HG02943 (cell line): ENCODE results near the gene TP53BP2.
"Not testable (repeated sequence)": the region's sequence is repeated elsewhere in the genome, so short reads cannot be mapped to it uniquely, and the experiment has no call there.

ENCODE experiments used
- ATAC-seq: cut with Tn5 transposase; IDR thresholded peaks from one replicate; pipeline ENCODE4 v1.9.1; 2021; ENCODE audit warnings: mild to moderate bottlenecking, low read depth, moderate library complexity; ENCODE audit not compliant: unreplicated experiment

The TP53BP2 gene

GRCh38 chr1:223859058-223859457 lies 13.3 kb upstream of the TP53BP2 start:
- no peak for ATAC-seq

DNA sequence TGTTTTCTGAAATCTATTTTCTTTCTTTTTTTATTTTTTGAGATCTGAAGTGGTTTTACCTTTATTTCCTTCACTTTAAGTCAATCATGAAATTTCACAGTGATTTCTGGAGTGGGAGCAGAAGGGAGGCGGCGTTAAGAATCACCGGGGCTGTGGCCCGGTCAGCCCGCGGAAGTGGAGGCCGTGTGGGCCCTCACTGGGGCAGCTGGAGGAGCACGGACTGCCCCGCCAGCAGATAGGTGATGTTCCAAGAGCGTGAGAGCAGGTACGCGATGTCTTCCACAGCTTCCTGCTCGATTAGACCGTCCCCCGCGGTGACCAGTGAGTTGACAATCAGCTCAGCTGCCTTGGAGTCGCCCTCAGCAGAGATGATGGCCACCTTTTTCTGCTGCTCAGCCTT lies 10.6 kb upstream of the TP53BP2 start:
- no peak for ATAC-seq

GRCh38 chr1:223853748-223854147 lies 8.0 kb upstream of the TP53BP2 start:
- no peak for ATAC-seq

DNA sequence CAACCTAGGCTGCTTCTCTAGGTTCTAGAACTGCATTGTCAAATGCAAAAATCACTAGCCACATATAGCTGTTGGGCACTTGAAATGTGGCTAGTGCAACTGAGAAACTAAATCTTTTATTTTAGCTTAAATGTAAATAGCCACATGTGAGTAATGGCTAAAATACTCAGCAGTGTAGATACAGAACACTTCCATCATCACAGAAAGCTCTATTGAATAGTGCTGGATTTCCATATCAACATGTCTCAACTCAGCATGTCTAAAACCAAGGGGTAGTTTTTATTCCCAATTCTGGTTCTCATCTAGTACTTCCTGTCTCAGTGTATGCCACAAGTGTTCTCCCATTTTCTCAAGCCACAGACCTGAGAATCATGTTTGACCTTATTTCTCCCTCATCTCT lies 7.5 kb upstream of the TP53BP2 start:
- no peak for ATAC-seq

DNA sequence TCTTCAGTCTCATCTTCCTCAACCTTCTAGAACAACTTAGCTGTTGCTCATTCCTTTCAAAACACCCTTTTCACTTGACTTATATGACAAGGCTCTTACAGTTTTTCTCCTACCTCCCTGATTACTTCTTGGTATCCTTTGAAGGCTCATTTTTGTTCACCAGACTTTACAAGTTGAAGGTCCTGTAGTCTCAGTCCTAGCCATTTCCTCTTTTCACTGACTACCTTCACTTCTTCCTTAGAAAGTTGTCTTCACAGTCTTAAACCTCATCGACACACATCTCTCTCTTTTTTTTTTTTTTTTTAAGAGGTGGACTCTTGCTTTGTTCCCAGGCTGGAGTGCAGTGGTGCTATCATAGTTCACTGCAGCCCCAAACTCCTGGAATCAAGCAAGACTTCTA lies 6.6 kb upstream of the TP53BP2 start:
- no peak for ATAC-seq

- no peak for ATAC-seq
Measured at GRCh38 chr1:223849352-223850254, 3.9 kb upstream of the TP53BP2 start.

GRCh38 chr1:223848536-223848935 lies 2.8 kb upstream of the TP53BP2 start:
- no peak for ATAC-seq

DNA sequence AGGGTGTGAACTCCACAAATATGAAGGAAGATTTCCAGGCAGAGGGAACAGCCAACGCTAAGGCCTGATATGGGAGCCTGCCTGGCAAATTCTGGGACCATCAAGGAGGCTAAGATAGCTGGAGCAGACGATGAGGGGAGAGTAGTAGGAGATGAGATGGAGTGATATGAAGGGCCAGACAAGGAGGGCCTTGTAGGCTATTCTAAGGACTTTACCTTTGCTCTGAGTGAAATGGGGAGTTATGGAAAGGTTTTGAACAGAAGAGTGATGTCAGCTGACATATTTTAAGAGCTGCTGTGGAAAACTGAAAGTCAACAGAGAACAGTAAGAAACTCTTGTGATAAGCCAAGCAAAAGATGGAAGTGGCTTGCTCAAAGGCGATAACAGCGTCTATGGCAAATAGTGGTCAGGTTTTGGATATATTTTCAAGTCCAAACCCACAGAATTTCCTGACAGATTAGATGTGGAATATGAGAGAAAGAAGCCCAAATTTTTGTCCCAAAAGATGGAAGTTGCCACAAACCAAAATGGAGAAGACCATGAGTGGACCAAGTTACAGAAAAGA lies 2.1 kb upstream of the TP53BP2 start:
- no peak for ATAC-seq

DNA sequence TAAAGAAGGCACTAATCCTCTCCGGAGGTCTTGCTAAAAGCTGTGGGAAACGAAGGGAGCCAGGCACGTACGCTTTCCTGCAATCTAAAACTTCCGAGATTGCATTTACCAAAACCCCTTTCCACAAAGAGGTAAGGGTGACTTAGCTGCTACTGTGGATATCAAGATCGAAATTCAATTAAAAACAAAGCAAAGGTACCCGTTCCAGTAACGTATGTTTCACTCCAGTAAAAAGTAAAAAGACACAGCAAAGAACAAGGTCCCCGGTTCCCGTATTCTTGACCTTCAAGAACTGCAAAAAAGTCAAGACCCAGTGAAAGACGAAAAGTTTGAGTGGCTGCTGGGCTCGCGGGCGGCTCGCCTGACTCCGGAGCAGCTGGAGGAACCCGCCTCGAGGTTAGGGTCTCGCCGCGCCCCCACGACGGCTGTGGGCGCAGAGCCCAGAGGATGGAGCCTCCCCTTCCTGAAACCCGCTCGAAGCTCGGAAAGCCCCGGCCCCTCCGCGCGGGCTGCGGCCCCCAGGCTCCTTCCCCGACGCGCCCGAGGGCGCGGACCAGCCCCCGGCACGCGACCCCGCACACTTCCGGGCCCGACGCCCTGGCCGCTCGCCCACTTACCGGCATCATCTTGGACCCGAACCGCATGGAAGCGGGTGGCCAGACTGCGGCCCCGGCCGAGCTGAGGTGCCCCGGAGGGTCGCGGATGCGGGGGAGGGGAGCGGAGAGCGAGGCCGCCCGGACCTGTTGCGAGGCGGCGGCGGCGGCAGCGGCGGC lies 524 bp downstream of the TP53BP2 start:
- ATAC-seq: peak; percentile 26

- no peak for ATAC-seq
Measured at GRCh38 chr1:223844787-223845036, 1.0 kb downstream of the TP53BP2 start.

- no peak for ATAC-seq
Measured at GRCh38 chr1:223843934-223844786, 1.6 kb downstream of the TP53BP2 start.

DNA sequence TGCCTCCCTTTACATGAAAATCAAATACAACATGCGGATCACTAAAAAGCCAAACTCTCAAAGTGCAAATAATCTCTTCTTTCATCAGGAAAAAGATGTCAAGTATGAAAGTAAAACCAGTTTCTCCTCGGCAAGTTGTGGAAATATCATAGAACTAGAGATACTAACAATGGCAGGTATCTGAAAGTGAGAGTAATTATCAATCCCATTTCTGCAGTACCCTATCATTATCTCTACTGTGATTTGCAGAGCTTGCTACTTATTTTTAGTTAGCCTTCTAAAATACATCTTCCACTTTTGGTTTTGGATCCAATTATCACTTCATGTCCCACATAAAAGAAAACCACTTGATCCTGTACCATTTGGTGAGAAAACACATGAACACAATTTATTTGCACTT lies 3.0 kb downstream of the TP53BP2 start:
- no peak for ATAC-seq

- ATAC-seq: not testable (repeated sequence)
Measured at GRCh38 chr1:223841977-223842623, 3.6 kb downstream of the TP53BP2 start.

GRCh38 chr1:223840254-223840653 lies 5.5 kb downstream of the TP53BP2 start:
- ATAC-seq: no peak

- ATAC-seq: no peak
Measured at GRCh38 chr1:223838125-223838854, 7.5 kb downstream of the TP53BP2 start.

DNA sequence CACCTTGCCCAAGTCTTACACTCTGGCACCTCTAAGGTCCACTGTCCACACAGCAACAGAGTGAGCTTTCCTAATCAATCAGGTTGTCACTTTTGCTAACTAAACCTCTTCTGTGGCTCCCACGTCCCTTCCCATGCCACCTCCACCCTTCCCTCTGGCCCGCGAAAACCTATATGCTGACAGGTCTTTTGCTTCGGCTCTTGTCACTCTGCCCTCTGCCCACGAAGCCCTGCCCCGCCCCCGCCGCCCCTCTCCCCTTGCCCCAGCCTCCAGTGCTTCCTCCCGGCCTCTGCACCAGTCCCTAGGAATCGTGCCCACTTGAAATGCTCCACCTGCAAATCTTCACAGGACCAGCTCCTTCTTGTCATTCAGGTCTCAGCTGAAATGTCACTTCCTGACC lies 8.1 kb downstream of the TP53BP2 start:
- no peak for ATAC-seq

DNA sequence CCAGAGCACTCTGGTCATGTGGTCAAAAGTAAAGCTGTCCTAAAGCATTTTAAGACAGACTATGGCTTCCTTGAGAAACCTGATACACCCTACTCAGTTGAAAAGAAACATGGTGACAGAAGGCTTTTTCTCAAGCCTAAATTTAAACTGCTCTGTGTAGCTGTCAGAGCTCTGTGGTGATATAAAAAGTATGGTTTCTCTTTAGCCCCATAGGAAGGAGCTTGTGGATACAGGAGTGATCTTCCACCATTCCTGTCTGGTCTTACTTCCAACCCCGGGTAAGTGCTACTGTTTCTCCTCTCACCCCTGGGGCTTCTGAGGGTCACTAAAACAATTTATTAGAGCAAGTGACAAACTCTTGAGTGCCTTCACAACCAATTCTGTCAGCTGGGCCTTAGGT lies 8.5 kb downstream of the TP53BP2 start:
- no peak for ATAC-seq

GRCh38 chr1:223836586-223836985 lies 9.2 kb downstream of the TP53BP2 start:
- no peak for ATAC-seq

DNA sequence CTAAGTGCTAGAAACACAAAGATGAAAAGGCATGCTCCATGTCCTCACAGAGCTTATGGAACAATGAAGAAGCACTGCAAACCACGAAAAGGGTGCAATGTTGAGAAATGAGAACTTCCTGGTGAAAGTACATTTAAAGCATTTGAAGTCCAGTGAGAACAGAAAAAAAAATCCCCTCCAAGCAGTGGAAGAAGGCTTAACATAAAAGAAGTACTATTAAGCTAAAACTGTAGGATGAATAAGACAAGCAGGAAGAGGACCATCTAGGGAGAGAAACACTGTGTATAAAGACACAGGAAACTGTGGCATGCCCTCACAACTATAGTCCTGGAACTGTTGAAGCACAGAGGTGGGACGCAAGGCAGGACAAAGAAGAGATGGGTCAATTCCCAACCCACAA lies 10.0 kb downstream of the TP53BP2 start:
- ATAC-seq: no peak
